K562 (cell line): ENCODE results near the gene ANKS1B. TPM values are rescaled to one million over a fixed set of nuclear protein-coding genes. Genes with fewer than 3 reads are reported as not detected.
A peak's percentile ranks its signal among the peaks of the same experiment; 100 is the strongest.

ENCODE experiments used
- ATAC-seq: fragments of 200-7000 bp; cut with Tn5 transposase; 3 replicates; pipeline ENCODE4 v1.9.1; 2020; ENCODE audit warnings: moderate library complexity
- BruUV-seq: library from RNA; stranded (reverse); fragments of 400-500 nt; replicated peaks from 2 replicates; lab custom pipeline; 2021; lab: Mats Ljungman, UMichigan
- CTCF ChIA-PET: fragments of 300-600 bp; formaldehyde crosslinking; extraction: SDS; loops from one replicate; lab custom pipeline; 2021; ENCODE audit warnings: low intra/inter-chr PET ratio; lab: Yijun Ruan, JAX
- POLR2A ChIA-PET: fragments of 300-600, 350-650 bp; sonication (Branson Sonifier 250); formaldehyde crosslinking; extraction: SDS; loops from one replicate; lab custom pipeline; 2021; ENCODE audit warnings: antibody characterized with exemption, inconsistent platforms; lab: Yijun Ruan, JAX
- DNase-seq, 4 experiments: peaks; one replicate each; pipeline versions ENCODE4 v3.0.0 to v3.0.0-alpha.2; 2011 to 2018; ENCODE audit warnings: low spot score in 3 of 4, mixed read lengths in 3 of 4; ENCODE audit errors: extremely low read depth in 1 of 4
- FAIRE-seq: peaks from 2 replicates; lab custom pipeline; 2011; peaks lifted over from hg19 to GRCh38; lab: Jason Lieb, UNC
- H2AFZ ChIP-seq: 2 replicates; pipeline ENCODE4 v1.6.0; 2011; ENCODE audit warnings: low read depth, low read length, control low read depth, inconsistent platforms
- H3K27ac ChIP-seq: fragments of 200-600 bp; 3 replicates; pipeline ENCODE4 v1.8.0; 2011; ENCODE audit warnings: low read depth, mild to moderate bottlenecking, control low read depth, inconsistent platforms, low read length, moderate library complexity, mixed read lengths; ENCODE audit errors: extremely low read depth
- H3K27me3 ChIP-seq, 2 experiments: fragments of 300-600 bp in 1 of 2; 2 replicates in 1 of 2; 3 replicates in 1 of 2; pipeline versions ENCODE4 v1.6.0 to v1.8.0; 2011; ENCODE audit warnings: inconsistent platforms in 2 of 2, low read length in 2 of 2, mild to moderate bottlenecking in 1 of 2, mixed read lengths in 1 of 2, moderate library complexity in 1 of 2; ENCODE audit not compliant: control insufficient read depth in 2 of 2, insufficient read depth in 2 of 2
- H3K36me3 ChIP-seq: fragments of 300-600 bp; 3 replicates; pipeline ENCODE4 v1.8.0; 2011; ENCODE audit warnings: mild to moderate bottlenecking, low read length, inconsistent platforms; ENCODE audit not compliant: control insufficient read depth, insufficient read depth
- H3K4me1 ChIP-seq, 2 experiments: fragments of 200-600 bp in 1 of 2; replicated peaks in 1 of 2; 2 replicates in 1 of 2; 3 replicates in 1 of 2; pipeline versions ENCODE4 v1.5.1 to v1.8.0; 2011; ENCODE audit warnings: inconsistent platforms in 2 of 2, low read length in 2 of 2, mild to moderate bottlenecking in 1 of 2, mixed read lengths in 1 of 2, moderate library complexity in 1 of 2; ENCODE audit not compliant: control insufficient read depth in 2 of 2, insufficient read depth in 2 of 2
- H3K4me2 ChIP-seq: 2 replicates; pipeline ENCODE4 v1.6.1; 2011; ENCODE audit warnings: low read length, control low read depth, inconsistent platforms, mixed read lengths; ENCODE audit not compliant: insufficient read depth
- H3K4me3 ChIP-seq: fragments of 200-600 bp; sonication (generic), shearing (Covaris generic); 2 replicates; pipeline ENCODE4 v1.5.1; 2016; ENCODE audit warnings: control low read depth, inconsistent platforms
- H3K79me2 ChIP-seq: fragments of 200-600 bp; 3 replicates; pipeline ENCODE4 v1.8.0; 2011; ENCODE audit warnings: low read length, inconsistent platforms; ENCODE audit not compliant: control insufficient read depth, insufficient read depth
- H3K9ac ChIP-seq, 2 experiments: 2 replicates each; pipeline versions ENCODE4 v1.6.0 to v1.6.1; 2011; ENCODE audit warnings: low read depth in 2 of 2, low read length in 2 of 2, control low read depth in 1 of 2, inconsistent platforms in 1 of 2, mild to moderate bottlenecking in 1 of 2, mixed read lengths in 1 of 2; ENCODE audit not compliant: insufficient read depth in 1 of 2
- H3K9me1 ChIP-seq: one replicate; pipeline ENCODE4 v1.6.0; 2011; ENCODE audit warnings: inconsistent platforms, mild to moderate bottlenecking, low read length, moderate library complexity; ENCODE audit not compliant: control insufficient read depth, insufficient read depth
- H3K9me3 ChIP-seq: replicated peaks from 2 replicates; pipeline ENCODE4 v1.5.1; 2011; ENCODE audit warnings: low read depth, low read length, inconsistent platforms; ENCODE audit not compliant: control insufficient read depth, insufficient read depth
- H4K20me1 ChIP-seq: replicated peaks from 2 replicates; pipeline ENCODE4 v1.6.1; 2011; ENCODE audit warnings: low read length, inconsistent platforms, mixed read lengths; ENCODE audit not compliant: control insufficient read depth, insufficient read depth
- FOXP1 ChIP-seq: sonication (generic); formaldehyde crosslinking; IDR thresholded peaks from 2 replicates; pipeline ENCODE4 v1.8.0; 2022; ENCODE audit warnings: mild to moderate bottlenecking, missing genetic modification reagents
- NFE2 ChIP-seq: IDR thresholded peaks from 2 replicates; pipeline ENCODE4 v1.6.1; 2014; ENCODE audit warnings: antibody characterized with exemption, low read depth
- ZFP36 ChIP-seq: fragments of 150-350 bp; IDR thresholded peaks from 2 replicates; pipeline ENCODE4 v1.6.1; 2018; ENCODE audit warnings: low read length, low read depth; ENCODE audit not compliant: partially characterized antibody
- ZNF41 ChIP-seq: fragments of 250-450 bp; sonication (Bioruptor Pico); conservative IDR thresholded peaks from 2 replicates; pipeline ENCODE4 v1.4.0; 2020; ENCODE audit warnings: mild to moderate bottlenecking
- WGBS: fragments of 100-300 bp; shearing (Covaris generic); methylation state at CpG from one replicate; pipeline ENCODE4 v1.1.6; 2016; ENCODE audit warnings: low coverage, mixed read lengths; ENCODE audit not compliant: insufficient coverage; ENCODE audit errors: missing lambda C conversion rate; 5-methylcytosine and 5-hydroxymethylcytosine counted together
- in situ Hi-C: fragments of 300-500 bp; cut with MboI; formaldehyde crosslinking; loops from 4 replicates; pipeline ENCODE4 v1.15.0; 2018; ENCODE audit warnings: inconsistent platforms, mixed read lengths
- intact Hi-C: fragments of 100-400 bp; cut with micrococcal nuclease; formaldehyde crosslinking; loops from 2 replicates; pipeline ENCODE4 v1.14.2; 2022
- polyA plus RNA-seq, 8 experiments: library from polyadenylated mRNA; depleted of rRNA in 4 of 8; stranded (reverse) in 5 of 8; unstranded in 3 of 8; fragments of >200 nt; fragmentation: Nextera tagmentation in 2 of 8; fragmentation: Illumina TruSeq in 1 of 8; extraction: Ambion mirVana in 2 of 8; extraction: Trizol in 1 of 8; gene quantifications; 2 replicates each; pipeline versions ENCODE4 v1.2.1 to v1.2.3, GENCODE V29; 2011 to 2014; ENCODE audit warnings: inconsistent platforms in 1 of 8, missing spikeins in 1 of 8
- total RNA-seq, 7 experiments: library from RNA; depleted of rRNA in 6 of 7; stranded (reverse); fragments of >200 nt in 6 of 7; fragmentation: Illumina TruSeq in 2 of 7; extraction: Trizol in 2 of 7; gene quantifications; 2 replicates each; pipeline versions ENCODE4 v1.2.1 to v1.2.3, GENCODE V29; 2011 to 2021; ENCODE audit warnings: low replicate concordance in 1 of 7
- TF ChIP-seq, protein P1 (sequence below): sonication (generic); formaldehyde crosslinking; IDR thresholded peaks from 2 replicates; pipeline ENCODE4 v1.8.1; 2023; ENCODE audit warnings: mild to moderate bottlenecking, missing genetic modification reagents
- TF ChIP-seq, protein P2 (sequence below): fragments of 450-650 bp; IDR thresholded peaks from 2 replicates; pipeline ENCODE4 v1.7.0; 2016; ENCODE audit warnings: borderline replicate concordance

ANKS1B gene
- total and polyA plus RNA-seq, 9 of the 15 experiments (the other 6 are each of a cell fraction or from before 2014, with no cell fraction given) = 0.04 to 0.47 (median 0.28) TPM; not detected in 4

DNA sequence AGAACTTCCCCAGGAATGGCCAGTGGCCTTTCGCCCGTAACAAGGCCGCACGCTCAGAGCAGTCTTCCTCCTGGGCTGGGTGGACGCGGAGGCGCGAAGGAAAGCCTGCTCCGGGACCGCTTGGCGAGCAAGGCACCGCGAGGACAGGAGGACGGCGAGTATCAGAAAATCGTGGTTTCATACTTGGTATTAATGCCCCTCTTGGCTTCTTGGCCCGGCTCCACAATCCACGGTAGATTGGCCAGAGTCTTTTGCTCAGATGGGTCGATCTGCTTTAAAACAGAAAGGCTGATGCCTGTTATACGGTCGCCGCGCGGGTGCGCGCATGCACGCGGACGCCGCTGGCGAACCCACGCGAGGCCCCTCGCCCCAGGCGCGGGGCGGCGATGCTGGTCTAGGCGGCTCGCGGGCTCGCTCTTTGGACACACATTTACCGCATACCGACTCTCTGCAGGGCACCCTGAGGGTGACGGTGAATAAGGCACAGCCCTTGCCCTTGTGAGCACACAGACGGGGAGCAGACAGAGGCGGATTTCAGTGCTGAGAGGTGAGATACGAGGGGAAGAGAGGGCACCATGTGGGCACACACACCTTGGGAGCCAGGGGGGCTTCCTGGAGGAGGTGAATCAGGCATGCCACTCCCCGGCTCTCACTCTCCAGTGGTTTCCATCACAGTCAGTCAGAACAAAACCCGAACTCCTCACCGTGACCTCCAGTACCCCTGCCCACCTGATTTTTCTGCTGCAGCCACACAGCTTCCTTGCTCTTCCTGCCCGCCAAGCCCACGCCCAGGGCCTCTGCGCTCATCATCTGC lies 1239.0 kb downstream of the ANKS1B start:
- BruUV-seq = no TSS peak
- H2AFZ ChIP-seq = no peak overlapping the region
- intact Hi-C loops (loop anchor here (10.0 kb wide), 1 partner anchor 331 kb away; no protein-coding TSS in a partner anchor), in situ Hi-C loops (loop anchor here (10.0 kb wide), 1 partner anchor 181 kb away; no protein-coding TSS in a partner anchor)
- peaks cover under 1 to 4% of the 10 kb centered on the region in 2 experiments; a peak in 4 of 5 replicates for H3K4me1 ChIP-seq
- peaks cover 7 to 26% of the 10 kb centered on the region in 2 experiments; a peak in 3 of 5 replicates for H3K27me3 ChIP-seq
- H3K4me2 ChIP-seq = no peak overlapping the region
- H3K36me3 ChIP-seq = no peaks in the 10 kb centered on the region
- H3K27ac ChIP-seq = no peak overlapping the region
- no peak overlapping the region for H3K4me3 ChIP-seq
- ATAC-seq (no peak), DNase-seq (no peak), FAIRE-seq (no peak)
- no peaks in the 10 kb centered on the region for H4K20me1 ChIP-seq
- no peaks in the 10 kb centered on the region for H3K9me3 ChIP-seq
- ChIA-PET POLR2A (no interaction called here), CTCF (no interaction called here)
- 71% methylated on average over 43 of the region's 54 CpGs for WGBS
- no peak overlapping the region for H3K9ac ChIP-seq
- no peaks in the 10 kb centered on the region for H3K79me2 ChIP-seq
- TF ChIP-seq ZNF41 (no peak), ZFP36 (peak; percentile 28), FOXP1 (CRISPR knock-in tag) (no peak), NFE2 (no peak)
- TF ChIP-seq, protein P1, sequence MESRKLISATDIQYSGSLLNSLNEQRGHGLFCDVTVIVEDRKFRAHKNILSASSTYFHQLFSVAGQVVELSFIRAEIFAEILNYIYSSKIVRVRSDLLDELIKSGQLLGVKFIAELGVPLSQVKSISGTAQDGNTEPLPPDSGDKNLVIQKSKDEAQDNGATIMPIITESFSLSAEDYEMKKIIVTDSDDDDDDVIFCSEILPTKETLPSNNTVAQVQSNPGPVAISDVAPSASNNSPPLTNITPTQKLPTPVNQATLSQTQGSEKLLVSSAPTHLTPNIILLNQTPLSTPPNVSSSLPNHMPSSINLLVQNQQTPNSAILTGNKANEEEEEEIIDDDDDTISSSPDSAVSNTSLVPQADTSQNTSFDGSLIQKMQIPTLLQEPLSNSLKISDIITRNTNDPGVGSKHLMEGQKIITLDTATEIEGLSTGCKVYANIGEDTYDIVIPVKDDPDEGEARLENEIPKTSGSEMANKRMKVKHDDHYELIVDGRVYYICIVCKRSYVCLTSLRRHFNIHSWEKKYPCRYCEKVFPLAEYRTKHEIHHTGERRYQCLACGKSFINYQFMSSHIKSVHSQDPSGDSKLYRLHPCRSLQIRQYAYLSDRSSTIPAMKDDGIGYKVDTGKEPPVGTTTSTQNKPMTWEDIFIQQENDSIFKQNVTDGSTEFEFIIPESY = 0 out of 2 replicates have a peak, but pooled peaks have one; percentile 45
- TF ChIP-seq, protein P2, sequence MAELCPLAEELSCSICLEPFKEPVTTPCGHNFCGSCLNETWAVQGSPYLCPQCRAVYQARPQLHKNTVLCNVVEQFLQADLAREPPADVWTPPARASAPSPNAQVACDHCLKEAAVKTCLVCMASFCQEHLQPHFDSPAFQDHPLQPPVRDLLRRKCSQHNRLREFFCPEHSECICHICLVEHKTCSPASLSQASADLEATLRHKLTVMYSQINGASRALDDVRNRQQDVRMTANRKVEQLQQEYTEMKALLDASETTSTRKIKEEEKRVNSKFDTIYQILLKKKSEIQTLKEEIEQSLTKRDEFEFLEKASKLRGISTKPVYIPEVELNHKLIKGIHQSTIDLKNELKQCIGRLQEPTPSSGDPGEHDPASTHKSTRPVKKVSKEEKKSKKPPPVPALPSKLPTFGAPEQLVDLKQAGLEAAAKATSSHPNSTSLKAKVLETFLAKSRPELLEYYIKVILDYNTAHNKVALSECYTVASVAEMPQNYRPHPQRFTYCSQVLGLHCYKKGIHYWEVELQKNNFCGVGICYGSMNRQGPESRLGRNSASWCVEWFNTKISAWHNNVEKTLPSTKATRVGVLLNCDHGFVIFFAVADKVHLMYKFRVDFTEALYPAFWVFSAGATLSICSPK = no peak
- no peaks in the 10 kb centered on the region for H3K9me1 ChIP-seq
